IPS DF 19.7 (cell line): ENCODE measurements around the gene ARHGAP8.

Source experiments
- DNase-seq: peaks from one replicate; pipeline ENCODE4 v3.0.0-alpha.2; 2013; ENCODE audit warnings: low read depth, low spot score

ARHGAP8 gene

GRCh38 chr22:44802071-44802700 lies 49.8 kb downstream of the ARHGAP8 start:
- no peak for DNase-seq

GRCh38 chr22:44802956-44803355 lies 50.6 kb downstream of the ARHGAP8 start:
- DNase-seq: no peak

GRCh38 chr22:44804327-44804726 lies 52.0 kb downstream of the ARHGAP8 start:
- no peak for DNase-seq

- no peak for DNase-seq
Measured at GRCh38 chr22:44805711-44806110, 53.3 kb downstream of the ARHGAP8 start.

GRCh38 chr22:44807232-44807631 lies 54.9 kb downstream of the ARHGAP8 start:
- peak; percentile 63 for DNase-seq

- DNase-seq: no peak
Measured at GRCh38 chr22:44807915-44808690, 55.7 kb downstream of the ARHGAP8 start.

- no peak for DNase-seq
Measured at GRCh38 chr22:44809456-44809855, 57.1 kb downstream of the ARHGAP8 start.

GRCh38 chr22:44811141-44811540 lies 58.8 kb downstream of the ARHGAP8 start:
- DNase-seq: no peak

- no peak for DNase-seq
Measured at GRCh38 chr22:44813416-44813815, 61.0 kb downstream of the ARHGAP8 start.

GRCh38 chr22:44814266-44815098 lies 62.1 kb downstream of the ARHGAP8 start:
- DNase-seq: no peak

- no peak for DNase-seq
Measured at GRCh38 chr22:44815099-44816070, 63.0 kb downstream of the ARHGAP8 start.

- DNase-seq: no peak
Measured at GRCh38 chr22:44816141-44816540, 63.8 kb downstream of the ARHGAP8 start.

- DNase-seq: no peak
Measured at GRCh38 chr22:44818727-44819126, 66.4 kb downstream of the ARHGAP8 start.

- no peak for DNase-seq
Measured at GRCh38 chr22:44819966-44820631, 67.7 kb downstream of the ARHGAP8 start.

GRCh38 chr22:44821741-44822475 lies 69.5 kb downstream of the ARHGAP8 start:
- DNase-seq: no peak

GRCh38 chr22:44822534-44822933 lies 70.2 kb downstream of the ARHGAP8 start:
- DNase-seq: no peak

GRCh38 chr22:44823396-44823795 lies 71.0 kb downstream of the ARHGAP8 start:
- DNase-seq: no peak

GRCh38 chr22:44823806-44824205 lies 71.4 kb downstream of the ARHGAP8 start:
- no peak for DNase-seq

GRCh38 chr22:44824271-44824670 lies 71.9 kb downstream of the ARHGAP8 start:
- DNase-seq: no peak
